Activated CD8-positive, alpha-beta memory T cell treated with anti-CD3 and anti-CD28 coated beads for 4 hours (primary cell): Measurements from ENCODE around the gene TLR10.
A peak's percentile ranks its signal among the peaks of the same experiment; 100 is the strongest.

Experiments
- DNase-seq, 2 donors: peaks; one replicate each; pipeline ENCODE4 v3.0.0-alpha.2; 2020; ENCODE audit warnings: low read depth in 2 of 2

The TLR10 gene

DNA sequence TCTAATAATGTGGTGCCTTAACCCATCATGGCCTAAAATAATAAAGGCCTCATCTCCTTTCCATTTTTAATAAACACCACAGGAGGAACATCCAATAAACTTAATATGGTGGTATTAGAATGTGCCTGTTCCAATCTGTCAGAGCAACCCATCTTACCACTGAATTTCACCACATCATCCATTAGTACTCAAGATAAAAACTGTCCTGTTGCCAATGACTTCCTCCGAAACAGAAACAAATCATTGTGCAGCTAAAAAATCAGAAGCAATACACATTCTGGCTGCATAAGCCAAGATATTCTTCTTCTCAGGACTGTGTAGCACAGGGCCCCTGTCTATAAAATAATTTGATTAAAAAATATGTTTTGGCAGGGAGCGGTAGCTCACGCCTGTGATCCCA, 18.5 kb downstream of the TLR10 start:
- no peak for DNase-seq

DNA sequence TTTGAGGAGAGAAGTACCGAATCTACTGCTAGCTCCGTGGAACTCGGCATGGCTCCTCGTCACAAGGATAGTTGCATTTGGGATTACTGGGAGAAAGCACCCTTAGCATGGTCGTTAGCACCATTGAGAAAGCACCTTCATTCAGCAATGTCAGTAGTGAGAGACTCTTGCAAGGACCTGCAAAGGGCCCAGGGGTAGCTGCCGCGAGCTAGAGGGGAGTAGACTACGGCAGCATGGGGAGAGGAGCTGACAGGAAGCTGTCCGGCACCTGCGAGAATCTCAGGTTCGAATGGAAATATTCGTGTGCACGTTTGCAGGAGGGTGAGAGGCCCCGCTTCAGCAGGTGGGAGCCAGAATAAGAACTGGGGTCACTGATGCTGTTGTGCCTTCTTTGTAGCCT, 20.2 kb downstream of the TLR10 start:
- no peak for DNase-seq

DNA sequence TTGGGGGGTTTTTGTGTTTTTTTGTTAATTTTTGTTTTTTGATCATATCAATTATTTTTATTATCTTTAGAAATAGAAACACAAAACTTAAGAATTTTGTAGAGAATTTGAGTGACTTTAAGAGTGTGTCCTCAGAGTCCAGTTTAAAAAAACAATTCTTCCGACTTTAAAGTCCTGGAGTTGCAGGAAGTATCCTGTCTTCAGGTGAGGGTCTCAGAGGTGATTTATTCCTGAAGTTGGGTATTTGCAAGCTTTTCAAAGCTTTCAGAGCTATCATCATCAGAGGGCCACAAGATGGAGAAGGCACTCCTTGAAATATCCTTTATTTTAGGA, 23.0 kb downstream of the TLR10 start:
- DNase-seq: no peak

DNA sequence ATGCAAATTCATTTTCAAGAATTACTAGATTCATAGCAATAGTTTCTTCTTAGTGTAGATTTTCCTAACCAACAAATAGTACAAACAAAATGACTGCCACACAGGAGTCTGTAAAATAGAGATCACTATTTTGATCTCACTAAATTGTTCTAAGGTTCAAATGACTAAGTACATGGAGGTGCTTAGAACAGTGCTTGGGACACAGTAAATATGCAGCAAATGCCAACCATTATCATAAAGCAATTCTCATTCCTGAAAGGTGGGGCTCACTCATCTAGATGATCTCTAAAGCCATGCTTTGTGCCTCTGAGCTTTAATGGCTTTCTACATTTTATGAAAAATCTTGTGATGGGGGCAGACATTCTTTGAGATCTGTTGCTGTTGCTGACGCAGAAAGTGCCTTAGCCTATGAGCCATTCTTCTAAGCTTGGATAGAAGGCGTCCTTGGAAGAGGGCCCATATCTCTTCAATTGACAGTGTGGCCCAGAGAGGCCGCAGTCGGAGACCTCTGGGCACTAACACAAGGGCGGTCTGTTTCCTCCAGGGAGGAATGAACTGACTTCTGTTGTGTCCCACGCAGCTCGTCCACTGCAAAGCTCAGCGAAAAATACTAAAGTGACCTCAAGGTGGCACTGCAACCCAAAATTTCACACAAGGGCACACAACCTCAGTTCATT, 23.5 kb downstream of the TLR10 start:
- peak in 1 of 2 donors; percentile 38 for DNase-seq

DNA sequence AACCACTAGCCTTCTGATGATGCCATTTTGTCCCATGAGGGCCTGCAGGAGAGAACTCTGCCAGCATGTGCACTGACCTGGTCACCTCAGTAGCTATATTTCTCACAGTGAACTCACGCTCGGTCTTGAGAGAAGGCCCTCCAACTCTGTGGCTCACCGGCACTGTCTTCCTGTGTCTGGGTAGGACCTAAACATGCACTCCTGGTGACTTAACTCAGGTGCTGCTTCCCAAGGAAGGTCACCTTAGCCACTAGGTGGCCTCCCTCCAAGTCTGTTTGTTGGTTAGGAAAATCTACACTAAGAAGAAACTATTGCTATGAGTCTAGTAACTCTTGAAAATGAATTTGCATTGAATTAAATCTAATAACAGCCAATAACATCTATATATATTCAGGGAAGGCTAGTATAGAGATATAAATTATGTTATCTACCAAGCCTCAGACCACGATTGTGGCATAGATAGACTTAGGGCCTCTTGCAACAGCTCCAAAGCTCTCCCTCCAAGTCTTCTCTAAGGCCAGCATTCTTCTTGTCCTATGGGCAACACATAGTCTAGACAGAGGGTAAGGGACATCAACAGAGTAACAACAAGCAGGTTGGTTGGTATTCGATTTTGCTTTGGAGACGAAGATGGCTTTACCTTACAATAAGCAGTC, 24.7 kb downstream of the TLR10 start:
- DNase-seq: no peak

DNA sequence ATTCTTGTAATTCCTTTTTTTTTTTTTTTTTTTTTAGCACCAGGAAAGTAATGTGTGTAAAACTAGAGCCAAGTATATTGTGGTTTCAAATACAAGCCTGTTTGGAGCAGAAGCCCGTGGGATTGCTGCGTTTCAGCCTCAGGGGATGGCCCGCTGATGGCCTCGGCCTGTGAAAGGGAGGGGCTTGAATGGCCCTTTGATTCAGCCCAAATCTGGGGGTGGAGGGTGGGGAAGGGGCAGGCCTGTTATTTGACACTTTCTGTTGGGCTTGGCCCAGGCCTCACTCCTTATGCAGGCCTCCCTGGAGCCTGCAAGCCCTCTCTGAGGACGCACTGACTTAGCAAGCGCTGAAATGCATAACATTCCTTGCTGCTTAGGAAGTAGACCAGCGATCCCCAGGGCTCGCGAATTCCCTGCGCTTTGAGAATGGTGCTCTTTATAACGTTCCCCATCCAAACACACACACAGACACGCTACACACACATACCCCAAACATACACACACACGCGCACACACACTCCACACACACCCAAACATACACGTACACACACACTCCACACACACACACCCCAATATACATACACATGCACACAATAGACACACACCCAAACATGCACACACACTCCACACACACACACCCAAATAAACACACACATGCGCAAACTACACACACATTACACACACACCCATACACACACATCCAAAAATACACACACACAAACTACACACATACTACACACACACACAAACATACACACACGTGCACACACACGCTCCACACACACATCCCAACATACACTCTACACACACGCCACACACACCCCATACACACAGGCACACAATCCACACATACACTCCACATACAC, 29.6 kb downstream of the TLR10 start:
- no peak for DNase-seq

DNA sequence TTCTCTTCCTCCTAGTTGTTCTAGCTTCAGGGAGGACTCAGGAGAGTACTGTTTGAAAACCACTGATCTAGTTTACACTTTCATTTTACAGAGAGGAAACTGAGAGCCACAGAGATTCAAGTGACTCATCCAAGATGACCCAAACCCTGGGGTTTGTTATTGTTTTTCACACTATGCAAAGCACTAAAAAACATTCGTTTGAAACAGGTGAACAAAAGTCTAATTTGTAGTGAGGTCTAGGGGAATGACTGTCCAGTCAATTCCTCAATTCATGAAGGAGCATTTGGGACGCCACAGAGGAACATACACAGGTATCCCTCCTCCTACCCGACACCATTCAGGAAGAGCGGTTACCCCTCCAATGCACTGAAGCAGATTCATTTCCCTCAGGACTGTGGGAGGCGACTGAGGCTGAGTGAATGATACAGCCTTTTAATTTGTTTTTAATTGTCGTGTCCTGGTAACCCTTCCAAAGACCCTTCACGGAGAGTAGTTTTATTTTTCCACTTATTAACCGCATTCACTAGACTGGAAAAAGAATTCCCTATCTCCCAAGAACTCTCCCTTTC, 30.3 kb downstream of the TLR10 start:
- no peak for DNase-seq

DNA sequence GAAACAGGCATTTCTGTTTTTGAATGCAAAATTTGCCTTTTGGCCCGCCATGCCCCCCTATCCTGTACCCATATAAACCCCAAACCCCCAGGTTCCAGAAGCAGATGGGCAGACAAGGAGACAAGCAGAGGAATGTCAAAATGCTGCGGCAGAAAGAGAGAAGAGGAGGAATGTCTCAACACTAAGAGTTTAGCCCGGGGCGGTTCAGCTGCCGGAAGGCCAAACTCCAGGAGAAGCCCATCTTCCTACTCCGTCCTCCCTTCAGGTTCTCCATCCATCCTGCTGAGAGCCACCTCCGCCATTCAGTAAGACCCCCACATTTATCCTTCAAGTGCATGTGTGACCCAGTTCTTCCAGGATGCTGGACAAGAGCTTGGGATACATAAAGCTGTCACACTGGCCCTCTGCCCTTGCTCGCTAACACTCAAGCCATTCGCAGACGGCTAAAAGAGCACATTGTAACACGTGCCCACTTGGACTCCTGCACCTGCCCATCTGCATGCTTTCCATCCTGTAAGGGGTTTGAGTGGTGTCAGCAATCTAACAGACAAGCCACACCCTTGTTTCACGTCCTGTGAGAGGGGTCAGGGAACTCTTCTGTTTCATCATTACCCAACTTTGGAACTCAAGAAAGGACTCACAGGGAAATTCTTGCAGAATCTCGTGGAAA, 31.3 kb downstream of the TLR10 start:
- no peak for DNase-seq

DNA sequence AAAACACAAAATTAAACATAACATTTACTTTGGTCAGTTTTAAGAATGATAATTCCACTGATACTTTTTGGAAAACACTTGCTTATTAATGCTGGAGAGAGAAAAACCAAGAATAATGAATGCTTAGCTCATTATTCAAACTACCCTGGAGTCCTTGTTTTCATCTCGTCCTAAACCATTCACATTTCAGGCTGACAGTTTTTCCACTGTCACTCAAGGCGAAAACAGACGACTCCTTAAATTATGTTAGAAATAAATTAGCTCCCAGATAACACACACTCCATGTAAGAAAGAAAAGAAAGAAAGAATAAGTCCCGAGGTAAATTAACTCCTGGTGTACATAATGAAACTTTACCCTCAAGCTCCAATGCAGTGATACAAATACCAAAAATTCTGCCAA, 33.5 kb downstream of the TLR10 start:
- DNase-seq: no peak

DNA sequence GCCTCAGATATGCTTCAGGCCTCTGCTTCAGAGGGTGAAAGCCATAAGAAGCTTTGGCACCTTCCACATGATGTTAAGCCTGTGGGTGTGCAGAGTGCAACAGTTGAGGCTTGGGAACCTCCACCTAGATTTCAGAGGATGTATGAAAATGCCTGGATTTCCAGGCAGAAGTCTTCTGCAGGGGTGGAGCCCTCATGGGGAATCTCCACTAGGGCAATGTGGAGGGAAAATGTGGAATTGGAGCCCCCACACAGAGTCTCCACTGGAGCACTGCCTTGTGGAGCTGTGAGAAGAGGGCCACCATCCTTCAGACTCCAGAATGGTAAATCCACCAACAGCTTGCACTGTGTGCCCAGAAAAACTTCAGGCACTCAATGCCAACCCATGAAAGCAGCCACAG, 35.2 kb downstream of the TLR10 start:
- DNase-seq: no peak

DNA sequence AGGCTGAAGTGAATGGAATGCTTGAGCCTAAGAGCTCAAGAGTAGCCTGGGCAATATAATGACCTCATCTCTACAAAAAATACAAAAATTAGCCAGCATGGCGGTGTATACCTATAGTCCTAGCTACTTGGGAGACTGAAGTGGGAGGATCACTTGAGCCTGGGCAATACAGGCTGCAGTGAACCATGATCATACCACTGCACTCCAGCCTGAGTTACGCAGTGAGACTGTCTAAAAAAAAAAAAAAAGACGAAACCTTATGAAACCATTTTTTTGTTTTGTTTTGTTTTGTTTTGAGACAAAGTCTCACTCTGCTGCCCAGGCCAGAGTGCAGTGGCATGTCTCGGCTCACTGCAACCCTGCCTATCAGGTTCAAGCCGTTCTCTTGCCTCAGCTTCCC, 36.9 kb downstream of the TLR10 start:
- no peak for DNase-seq

DNA sequence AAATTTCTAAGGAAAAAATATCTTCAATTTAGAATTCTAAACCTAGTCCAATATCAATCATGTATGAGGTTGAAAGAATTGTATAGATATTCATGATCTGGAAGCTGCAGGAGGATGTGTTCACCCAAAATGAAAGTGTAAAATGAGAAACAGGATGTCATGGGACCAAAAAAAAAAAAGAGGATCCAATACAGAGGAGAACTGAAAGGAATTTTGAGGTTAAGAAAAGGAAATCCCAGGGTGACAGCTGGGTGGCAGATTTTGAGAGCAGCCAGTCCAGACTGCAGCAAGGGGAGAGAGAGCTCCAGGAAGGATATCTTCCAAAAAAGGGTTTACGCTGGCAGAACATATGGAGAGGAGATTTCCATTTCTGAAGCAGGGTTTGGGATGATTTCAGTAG, 38.9 kb downstream of the TLR10 start:
- DNase-seq: no peak

DNA sequence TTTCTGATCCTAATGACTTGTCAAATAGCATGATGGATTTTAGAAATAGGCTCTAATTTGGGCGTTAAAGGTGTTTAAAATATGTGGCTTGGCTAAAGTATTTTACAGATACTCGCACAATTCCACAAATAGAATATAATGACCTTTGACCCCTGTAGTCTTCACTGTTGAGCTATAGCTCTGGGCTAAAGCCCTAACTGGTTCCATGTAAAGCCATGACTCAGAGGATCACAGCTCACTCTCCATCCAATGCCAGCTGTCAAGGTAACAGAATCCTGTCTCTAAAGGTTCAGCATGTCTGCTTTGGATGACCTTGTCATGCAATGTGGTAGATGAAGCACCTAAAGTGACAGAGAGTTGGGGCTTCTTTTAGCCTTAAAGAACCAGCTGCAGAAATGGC, 42.5 kb downstream of the TLR10 start:
- DNase-seq: no peak

DNA sequence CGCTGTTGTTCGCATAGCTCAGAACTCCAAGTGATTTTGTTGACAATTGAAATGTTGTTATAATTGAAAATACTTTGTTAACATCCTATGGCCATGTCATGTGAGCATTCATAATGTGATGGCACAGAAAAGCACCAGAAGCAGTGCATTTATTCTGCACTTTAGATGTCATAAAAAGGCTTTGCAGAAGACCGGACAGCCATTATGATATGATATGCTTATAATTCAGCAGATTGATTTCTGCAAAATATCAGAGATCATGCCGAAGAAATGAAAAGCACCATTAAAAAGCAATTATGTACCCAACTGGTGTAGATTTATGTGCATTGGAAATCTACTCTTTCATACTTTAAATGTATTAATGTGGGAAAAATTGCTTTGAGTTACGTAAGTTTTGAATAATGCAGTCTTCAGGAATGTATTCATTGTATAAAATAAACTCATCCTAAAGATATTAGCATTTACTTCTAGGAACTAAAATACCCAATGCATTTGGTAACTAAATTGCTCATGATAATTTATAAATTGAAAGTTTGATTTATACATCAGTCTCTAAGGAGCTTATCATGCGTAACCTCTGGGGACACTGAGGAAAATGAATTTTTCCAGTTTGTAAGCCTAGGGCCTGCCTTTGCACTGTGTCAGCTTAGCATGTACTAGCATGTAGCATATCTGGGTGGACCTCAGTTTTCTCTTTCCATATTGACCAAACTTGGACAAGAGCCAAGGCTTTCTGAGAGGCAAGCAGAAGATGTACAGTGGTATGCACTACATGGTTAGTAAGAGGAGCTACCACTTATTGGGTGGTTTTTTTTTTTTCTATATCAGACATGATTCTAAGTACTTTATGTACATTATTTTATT, 43.6 kb downstream of the TLR10 start:
- DNase-seq: no peak

DNA sequence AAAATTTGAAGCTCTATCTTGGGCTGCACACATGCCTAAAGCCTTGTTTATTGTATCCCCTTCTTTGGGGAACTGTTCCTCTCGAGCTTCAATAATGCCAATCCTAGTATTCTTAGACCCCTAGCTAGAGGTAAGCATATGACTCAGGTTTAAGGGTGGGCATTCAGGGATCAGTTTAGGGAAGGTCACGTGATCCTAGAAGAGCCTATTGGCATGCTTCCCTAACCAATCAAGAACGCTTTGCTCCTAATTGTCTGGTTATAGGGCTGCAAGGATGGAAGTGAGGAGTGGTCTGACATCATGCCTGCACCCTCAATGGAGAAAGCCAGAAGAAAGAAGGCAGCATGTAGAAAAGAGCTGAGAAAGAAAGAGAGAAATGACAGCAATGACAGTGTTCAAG, 46.9 kb downstream of the TLR10 start:
- DNase-seq: no peak

DNA sequence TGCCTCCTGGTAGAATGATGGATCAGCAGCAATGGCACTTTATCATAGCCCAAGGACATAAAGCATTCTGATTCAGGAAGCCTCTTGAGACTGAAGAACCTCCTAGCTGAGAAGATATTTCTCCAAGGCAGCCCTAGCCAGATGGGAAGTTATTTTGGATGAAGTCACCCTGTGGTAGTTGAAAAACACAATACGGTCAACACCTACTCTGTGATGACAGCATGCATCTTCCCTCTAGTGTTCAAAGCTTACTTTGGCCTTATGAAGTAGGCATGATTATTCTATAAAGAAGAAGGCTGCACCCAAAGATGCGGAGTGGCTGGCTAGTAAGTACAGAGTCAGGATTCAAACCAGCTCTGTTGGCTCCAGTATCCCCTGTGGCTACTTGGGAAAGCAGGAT, 47.9 kb downstream of the TLR10 start:
- DNase-seq: no peak

DNA sequence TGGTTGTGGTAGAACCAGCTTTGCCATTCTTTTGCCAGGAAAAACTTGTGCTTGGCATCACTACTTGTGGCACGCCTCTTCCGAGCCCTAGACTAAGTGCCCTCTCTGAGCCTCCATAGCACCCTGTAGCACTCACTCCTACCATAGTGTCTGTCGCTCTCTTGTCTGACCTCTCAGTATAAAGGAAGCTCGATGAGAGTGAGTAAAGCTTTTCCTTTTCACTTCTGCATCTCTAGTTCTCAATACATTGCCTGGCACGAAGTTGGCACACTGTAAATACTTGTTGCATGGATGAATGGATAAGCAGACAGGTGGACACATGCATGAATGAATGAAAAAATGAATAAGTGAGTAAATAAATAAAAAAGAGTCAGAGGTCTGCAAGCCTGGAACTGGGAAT, 48.3 kb downstream of the TLR10 start:
- DNase-seq: no peak

DNA sequence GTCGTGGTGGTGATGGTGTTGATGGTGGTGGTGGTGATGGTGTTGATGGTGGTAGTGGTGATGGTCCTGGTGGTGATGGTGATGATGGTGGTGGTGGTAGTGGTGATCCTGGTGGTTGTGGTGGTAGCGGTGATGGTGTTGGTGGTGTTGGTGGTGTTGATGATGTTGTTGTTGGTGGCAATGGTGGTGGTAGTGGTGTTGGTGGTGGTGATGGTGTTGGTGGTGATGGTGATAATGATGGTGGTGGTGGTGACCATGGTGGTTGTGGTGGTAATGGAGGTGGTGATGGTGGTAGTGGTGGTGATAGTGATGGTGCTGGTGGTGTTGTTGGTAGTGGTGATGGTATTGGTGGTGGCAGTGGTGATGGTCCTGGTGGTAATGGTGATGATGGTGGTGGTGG, 49.1 kb downstream of the TLR10 start:
- no peak for DNase-seq

DNA sequence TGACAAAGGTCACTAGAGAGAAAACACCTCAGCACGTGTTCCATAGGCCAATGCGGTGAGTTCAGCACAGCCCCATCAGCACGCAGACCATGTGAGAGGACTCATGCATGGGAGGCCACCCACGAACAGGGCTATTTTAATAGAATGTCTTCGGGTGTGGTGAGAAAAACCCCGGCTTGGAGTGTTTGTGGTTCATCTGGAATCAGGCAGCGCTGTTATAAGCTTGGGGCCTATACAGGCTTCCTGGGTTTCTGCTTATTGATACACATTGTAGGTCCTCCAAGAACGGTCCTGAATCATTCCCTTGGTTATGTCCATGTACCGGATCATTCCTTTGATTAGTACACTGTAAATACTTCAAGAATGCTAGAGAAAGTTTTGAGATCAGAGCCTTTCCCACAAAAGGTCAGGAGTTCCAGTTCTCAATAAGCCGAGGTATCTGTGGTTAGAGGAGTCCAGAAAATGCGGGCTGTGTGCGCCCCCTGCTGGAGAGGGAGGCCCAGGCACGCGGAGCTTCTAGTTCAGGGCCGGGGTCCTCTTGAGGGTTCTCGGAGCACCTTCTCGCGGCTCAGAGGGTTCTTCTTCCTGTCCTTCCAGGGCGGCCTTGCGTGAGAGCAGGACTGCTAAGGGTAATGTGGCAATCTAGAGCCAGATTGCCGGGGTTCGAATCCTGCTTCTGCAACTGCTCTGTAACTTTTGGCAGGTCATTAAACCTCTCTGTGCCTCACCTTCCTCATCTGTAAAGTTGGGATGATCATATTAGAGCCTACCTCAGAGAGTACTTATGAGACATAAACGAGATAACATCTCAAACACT, 51.8 kb downstream of the TLR10 start:
- DNase-seq: peak; percentile 58 to 65

DNA sequence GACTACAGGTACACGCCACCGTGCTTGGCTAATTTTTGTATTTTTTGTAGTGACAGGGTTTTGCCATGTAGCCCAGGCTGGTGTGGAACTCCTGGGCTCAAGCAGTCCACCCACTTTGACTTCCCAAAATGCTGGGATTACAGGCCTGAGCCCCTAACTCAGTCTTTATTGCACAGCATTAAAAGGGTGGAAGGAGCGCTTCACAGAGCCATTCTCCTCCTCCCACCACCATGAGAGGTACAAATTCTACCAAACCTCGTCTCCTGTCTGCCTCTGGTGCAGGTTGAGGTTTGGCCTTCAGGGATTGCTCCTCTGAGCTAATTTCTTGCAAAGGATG, 52.3 kb downstream of the TLR10 start:
- no peak for DNase-seq
